GM19023 (cell line): ENCODE results near the gene NCOA3.
"Not testable (repeated sequence)": the region's sequence is repeated elsewhere in the genome, so short reads cannot be mapped to it uniquely, and the experiment has no call there.

Experiments used
- ATAC-seq: cut with Tn5 transposase; IDR thresholded peaks from one replicate; pipeline ENCODE4 v1.9.1; 2021; ENCODE audit warnings: mild to moderate bottlenecking, moderate library complexity; ENCODE audit not compliant: unreplicated experiment

NCOA3 gene

DNA sequence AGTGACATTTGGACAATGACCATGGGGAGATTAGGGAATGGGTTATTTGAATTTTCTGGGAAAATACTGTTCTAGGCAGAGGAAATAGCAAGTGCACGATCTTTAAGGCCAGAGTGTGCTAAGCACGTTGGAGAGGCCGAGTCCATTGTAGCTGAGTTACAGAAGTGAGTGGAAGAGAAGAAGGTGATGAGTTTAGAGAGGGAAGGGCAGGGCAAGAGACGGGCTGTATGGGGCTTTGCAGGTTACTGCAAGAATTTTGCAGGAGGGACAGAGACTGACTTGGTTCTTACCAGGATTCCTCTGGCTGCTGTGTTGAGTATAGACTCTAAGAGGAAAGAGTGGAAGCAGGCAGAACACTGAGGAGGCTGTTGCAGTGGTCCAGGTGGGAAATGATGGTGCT lies 1.1 kb upstream of the NCOA3 start:
- ATAC-seq = no peak

DNA sequence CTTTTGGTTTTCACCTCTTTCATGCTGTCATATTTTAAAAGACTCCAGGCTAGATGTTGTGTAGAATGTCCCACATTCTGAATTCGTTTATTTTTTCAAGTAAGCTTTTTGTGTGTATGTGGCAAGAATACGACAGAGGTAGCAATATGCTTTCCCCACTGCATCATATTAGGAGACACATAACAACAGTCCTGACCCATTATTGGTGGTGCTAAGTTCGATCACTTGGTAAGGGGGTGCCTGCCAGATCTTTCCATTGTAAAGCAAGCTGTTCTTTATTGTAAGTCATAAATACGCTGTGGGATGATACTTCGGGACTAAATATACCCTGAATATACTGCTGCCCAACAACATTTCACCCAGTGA lies 588 bp upstream of the NCOA3 start:
- ATAC-seq = no peak

DNA sequence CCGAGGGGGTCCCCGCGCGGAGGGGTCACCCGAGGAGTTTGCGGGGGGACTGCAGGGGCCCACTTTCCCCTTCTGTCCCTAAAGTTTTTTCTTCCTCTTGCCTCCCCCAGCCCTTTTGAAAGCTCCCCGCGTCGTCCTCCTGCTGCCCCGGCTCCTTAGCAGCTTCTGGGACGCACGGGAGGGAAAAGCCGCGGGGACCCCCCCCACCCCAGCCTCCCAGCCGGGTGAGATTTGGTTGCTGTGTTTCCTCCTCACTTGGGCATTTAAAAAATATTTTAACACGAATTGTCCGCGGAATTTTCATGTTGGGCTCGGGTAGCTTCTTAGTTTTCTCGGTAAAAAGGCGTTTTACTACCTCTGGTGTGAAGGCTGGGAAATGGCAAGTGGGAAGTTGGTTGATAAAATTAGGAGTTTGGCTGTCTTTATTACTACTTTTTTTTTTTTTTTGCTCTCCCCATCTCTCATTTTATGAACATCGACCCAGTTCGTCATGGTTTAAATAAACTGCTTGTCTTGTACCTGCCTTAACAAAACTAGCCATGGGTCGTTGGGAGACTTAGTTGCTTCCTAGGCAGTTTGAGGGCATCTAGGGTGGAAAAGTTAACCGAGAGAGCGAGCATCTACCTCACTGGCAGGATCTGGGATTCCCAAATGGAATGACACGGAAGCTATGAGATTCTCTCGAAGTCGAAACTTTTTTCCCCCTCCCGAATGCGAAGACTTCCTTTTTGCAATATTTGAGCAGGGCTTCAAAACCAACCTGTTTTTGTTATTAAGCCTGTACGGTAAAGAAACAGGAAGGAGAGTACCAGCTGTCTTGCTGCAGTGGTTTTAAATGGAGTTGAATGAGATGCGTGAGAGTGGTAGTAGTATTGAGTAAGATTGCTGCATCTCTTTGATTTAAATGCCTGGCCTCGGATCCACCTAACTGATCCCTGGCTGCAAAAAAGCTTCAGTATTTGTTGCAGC lies 868 bp downstream of the NCOA3 start:
- ATAC-seq = peak; percentile 8

DNA sequence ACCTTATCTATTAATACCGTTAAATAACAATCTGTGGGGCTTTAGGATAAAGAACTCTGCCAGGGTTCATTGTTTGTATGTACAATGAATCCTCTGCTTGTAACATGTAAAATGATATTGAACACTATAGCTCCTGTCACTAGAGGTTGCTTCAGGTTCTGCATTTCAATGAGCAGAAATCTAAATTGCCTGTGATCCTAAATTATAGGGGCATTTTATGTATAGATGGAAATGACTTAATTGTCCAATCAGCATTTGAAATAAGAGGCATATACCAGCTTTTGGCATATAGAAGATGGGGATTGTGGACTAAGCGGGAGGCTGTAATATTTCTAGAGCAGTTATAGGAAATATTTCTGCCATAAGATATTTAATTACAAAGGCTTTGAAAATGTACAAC lies 2.0 kb downstream of the NCOA3 start:
- ATAC-seq = no peak

DNA sequence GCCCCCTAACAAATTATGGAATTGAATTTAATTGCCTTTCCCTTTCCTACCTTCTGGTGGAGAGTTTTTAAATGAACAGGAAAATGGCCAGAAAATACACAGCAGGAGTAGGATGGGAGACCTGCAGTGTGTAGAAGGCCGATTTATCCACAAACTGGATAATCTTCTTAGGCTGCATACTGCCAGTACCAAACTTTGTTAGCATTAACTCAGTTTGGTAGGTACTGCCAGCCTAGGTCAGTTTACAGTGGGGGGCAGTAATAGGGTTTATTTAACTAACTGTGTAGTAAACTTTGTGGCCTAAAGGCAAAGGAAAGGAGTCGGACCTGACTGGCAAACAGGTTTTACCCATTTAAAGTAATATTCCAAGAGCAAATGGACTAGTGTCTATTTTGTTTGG lies 4.6 kb downstream of the NCOA3 start:
- ATAC-seq = no peak

DNA sequence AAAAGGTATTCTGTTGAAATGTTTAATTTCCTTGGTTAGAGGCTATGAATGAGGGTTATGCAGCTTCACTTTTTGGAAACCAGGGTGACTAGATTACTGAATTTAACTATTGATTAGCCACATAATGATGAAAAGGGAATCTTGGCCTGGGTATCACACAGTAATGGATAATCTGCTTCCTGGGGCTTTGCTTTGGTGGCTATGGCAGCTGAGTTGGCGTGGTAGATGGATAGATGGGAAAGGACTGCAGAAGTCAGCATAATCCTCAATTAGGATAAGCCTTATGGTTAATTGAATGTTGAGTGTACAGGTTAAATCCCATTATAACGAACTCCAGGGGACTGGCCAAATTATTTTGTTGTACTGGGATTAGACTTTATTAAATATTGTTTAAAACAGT lies 5.2 kb downstream of the NCOA3 start:
- no peak for ATAC-seq

DNA sequence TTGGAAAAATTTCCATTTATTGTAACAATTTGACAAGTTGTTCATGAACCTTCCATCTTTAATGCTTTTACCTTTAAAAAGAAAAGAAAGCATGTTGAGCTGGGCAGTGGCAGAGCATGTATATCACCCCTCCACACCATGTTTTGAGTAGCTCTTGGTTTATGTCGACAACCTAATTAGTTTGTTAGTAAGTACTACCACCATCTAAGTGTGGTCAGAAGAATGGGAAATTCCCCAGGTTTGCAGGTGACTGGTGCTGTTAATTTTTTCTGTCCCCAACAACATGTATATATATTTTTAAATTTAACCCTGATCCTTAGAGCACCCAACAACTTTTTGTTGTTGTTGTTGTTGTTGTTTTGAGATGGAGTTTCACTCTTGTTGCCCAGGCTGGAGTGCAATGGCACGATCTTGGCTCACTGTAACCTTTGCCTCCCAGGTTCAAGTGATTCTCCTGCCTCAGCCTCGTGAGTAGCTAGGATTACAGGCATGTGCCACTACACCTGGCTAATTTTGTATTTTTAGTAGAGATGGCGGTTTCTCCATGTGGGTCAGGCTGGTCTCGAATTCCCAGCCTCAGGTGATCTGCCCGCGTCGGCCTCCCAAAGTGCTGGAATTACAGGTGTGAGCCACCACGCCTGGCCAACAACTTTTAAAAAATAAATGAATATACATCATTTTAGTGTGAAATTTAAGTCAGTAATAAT lies 5.7 kb downstream of the NCOA3 start:
- not testable (repeated sequence) for ATAC-seq

DNA sequence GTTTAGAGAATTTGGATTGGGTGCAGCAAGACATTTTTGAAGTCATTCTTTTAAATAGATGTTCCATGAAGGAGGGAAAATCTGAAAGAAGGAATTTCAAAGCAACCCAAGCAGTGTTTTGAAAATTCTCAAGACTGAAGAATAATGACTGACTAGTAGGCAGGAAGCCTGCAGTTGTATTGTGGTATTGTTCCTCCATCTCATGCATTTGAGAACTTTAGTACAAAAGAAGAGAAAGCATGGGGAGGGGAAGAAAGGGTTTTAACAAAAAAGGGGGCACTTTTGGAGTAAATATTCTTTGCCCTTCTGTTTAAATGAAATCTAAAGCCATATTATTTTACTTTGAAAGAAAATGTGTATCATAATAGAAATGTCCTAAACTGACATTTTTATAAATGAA lies 6.6 kb downstream of the NCOA3 start:
- no peak for ATAC-seq

DNA sequence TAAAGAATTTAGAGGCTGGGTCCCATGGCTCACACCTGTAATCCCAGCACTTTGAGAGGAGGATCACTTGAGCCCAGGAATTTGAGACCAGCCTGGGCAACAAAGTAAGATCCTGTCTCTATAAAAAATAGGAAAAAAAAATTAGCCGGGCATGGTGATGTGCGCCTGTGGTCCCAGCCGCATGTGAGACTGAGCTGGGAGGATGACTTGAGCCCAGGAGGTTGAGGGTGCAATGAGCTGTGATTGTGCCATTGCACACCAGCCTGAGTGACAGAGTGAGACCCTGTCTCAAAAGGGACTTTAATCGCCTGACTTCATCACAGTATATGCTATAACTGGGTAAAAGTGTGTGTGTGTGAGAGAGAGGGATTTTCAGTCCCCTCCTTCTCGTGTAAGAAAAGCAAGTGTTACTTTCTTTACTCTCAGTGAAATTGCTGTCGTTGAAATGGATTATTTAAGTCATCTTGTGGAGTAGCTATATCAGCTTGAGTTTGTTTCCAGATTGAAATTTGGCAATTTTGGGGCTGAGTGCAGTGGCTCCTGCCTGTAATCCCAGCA lies 7.5 kb downstream of the NCOA3 start:
- ATAC-seq = no peak

DNA sequence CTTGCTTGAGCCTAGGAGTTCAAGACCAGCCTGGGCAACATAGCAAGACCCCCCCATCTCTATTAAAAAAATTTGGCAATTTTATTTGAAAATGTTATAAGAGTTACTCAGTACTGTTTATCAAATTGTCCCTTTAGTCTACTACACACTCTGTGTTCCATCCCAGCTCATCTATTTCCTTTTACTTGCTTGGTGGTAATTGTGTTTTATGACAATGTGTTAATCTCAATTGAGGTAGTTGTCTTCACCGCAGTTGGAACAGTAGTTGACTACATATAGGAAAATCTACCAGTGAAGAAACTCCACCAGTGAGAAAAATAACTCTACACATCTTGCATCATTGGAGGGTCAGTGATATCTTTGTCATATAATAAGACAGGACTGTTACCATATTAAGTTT lies 8.0 kb downstream of the NCOA3 start:
- no peak for ATAC-seq

DNA sequence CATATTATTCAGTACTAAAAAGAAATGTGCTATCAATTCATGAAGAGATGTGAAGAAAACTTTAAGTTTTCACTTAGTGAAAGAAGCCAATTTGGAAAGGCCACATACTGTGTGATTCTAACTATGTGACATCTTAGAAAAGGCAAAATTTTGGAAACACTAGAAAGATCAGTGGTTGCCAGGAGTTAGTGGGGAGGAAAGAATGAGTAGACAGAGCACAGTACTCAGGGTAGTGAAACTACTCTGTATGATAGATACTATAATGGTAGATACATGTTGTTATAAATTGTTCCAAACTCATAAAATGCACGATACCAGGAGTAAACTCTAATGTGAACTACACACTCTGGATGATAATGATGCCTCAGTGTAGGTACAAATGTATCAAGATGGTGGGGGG lies 14.2 kb downstream of the NCOA3 start:
- ATAC-seq = no peak

DNA sequence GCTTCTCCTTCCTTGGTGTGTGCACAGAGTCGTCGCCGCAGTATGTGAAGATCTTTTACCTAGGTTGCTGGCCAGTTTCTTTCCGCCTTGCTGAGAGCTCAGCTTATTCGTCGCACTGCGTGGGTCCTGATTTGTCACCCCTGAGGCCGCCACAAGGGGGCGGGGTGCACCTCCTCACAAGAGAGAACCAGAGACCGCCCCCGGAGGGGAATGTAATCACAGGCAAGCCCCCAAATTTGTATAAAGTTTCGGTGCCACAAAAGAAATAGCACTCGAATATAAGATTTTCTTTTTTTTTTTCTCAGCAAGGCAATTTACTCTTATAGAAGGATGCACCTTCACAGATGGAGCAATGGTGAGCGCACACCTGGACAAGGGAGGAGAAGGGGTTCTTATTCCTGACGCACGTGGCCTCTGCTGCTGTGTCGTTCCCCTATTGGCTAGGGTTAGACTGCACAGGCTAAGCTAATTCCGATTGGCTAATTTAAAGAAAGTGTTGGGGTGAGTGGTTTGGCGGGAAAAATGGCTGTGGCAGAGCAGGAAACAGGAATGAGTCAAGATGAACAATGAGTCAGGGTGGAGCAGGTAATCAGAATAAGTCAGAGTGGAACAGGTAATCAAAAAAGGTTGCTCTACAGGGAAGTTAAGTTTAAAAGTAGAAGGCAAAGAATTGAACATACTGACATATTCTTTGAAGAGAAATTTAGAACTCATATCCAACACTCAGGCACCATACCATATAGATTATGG lies 19.5 kb downstream of the NCOA3 start:
- no peak for ATAC-seq

DNA sequence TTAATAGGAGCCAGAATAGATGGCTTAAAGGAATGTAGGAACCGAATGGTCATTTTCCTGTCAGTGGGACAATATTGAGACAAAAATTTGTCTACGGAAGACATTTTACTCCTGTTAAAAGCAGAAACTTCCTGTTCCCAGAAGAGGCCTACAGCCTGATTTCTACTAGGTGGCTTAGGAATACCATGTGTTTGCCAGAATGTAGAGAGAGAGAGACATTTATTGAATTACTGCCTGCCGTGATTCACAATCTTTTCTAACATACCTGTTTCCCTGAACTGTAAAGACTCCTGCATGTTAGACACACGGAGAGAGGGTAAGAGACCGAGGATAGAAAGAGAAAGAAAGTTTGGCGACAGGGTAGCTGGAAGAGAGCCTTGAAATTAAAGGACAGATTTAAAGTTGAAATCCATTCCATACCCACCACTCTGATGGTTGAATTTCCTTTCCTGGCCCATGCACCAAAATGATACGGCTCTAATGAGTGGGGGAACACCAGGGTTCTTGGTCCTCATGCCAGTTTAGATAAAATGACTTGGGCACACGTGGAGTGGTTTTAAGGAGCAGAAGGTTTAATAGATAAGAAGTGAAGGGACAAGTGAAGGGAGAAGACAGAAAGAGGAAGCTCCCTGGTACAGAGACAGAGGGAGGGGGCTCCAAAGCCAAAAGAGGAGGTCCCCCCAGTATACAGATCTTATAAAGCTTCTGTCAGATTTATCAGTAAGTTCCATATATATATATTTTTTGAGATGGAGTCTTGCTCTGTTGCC lies 22.5 kb downstream of the NCOA3 start:
- ATAC-seq = no peak

DNA sequence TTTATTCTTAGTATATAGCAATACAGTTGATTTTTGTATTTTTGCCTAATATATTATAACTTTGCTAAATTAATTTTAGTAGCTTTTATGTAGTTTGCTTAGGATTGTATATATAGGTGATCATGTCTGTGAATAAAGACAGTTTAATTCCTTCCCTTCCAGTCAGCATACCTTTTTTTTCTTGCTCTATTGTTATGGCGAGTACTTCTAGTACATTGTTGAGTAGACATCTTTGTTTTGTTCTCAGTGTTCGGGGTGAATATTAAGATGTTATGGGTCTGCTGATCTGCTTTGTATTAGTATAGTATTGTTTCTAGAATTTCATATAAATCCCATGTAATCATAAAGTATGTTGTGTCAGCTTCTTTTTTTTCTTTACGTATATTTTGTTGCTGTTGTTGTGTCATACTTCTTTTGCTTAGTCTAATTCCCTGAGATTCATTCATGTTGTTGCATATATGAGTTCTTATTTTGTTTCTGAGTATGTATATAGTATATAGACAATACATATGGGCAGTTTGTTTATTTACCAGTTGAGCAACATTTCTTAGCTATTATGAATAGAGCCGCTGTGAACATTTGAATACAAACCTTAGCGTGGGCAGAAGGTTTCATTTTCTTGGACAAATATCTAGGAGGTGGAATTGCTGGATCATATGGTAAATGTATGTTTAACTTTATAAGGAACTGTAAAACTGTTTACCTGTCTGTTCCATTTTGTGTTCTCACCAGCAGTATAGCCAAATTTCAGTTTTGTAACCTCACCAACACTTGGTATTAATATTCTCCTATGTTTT lies 25.5 kb downstream of the NCOA3 start:
- ATAC-seq = no peak

DNA sequence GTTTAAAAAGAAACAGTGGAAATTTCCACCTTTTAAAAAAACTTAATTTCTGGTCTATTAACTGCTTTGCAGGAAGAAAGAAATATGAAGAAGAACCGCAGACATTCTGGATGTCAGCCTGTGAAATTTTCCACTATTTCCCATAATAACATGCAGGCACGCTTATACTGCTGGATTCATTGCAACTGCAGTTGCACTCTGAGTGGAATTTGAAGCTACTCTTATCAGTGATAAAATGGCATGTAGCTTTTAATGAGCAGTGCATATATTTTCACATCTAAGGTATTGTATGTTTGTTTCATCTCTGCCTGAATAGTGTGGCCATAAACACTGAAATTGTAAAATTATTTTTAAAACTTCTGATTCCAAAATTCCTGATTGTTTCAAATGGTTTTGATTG lies 28.2 kb downstream of the NCOA3 start:
- ATAC-seq = no peak

DNA sequence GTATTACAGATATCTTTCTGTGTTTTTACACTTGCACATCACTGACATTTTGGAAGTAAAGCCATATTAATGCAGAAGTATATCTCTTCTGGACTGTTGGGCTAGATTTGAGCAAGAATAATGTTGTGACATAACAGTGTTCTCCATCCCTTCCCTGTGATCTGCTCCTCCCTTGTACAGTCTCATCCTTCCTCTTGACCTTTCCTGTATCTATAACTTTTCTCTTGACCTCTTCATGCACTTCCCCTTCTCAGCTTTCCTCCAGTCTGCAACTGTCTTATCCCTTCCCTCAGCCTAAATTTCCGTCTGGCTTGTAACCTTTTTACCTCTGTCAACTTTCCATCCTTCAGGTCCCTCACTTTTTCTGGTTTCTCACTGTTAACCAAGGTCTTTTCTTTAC lies 29.8 kb downstream of the NCOA3 start:
- no peak for ATAC-seq

DNA sequence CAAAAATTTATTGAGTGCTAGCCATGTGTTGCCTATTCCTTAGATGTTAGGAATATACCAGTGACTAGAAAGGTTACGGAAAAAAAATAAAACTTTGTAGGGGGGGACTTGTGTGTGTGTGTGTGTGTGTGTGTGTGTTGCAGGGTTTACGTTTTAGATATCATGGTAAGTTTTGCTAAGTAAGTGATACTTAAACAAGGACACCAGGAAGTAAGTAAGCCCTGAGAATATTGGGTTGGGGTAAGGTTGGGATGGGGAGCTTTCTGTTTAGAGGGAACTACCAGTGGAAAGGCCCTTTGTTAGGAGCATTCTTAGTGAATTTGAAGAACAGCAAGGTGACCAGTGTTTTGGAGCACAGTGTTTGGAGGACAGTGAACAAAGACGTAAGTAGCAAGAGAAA lies 30.3 kb downstream of the NCOA3 start:
- no peak for ATAC-seq

DNA sequence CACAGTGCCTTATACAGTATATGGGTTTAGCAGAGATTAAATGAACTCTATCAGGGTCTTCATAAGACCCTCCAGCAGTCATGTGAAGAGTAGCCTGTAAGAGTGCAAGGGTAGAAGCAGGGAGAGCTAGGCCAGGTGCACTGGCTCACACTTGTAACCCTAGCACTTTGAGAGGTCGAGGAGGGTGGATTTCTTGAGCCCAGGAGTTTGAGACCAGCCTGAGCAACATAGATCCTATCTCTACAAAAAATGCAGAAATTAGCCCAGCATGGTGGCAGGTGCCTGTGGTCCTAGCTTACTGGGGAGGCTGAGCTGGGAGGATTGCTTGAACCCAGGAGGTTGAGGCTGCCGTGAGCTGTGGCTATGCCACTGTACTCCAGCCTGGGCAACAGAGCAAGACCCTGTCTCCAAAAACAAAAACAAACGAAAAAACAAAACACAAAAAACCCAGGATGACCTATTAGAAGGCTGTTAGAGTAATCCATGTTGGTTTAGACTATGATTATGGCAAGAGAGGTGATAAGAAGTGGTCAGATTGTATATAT lies 31.9 kb downstream of the NCOA3 start:
- ATAC-seq = no peak

DNA sequence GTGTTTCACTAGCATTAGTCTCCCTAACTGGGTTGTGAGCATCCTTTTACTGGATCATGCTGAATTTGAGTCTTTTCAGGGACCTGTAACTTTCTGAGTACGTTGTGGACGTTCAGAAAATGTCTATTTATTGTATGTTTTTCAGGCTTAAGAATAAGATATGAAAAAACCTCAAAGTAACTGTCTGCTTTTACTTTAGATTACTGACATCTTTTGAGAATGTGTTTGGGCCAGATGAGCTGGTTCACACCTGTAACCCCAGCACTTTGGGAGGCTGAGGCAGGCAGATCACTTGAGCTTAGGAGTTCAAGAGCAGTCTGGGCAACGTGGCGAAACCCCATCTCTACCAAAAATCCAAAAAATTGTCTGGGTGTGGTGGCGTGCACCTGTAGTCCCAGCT lies 32.7 kb downstream of the NCOA3 start:
- ATAC-seq = no peak
